Retinal pigment epithelial cell (primary cell): ENCODE data around the gene SLC4A5.

ENCODE experiments used
- DNase-seq: peaks from one replicate; pipeline ENCODE4 v3.0.0-alpha.2; 2010; ENCODE audit warnings: low read depth
- H3K4me3 ChIP-seq: 2 replicates; pipeline ENCODE4 v1.5.1; 2011; ENCODE audit warnings: mild to moderate bottlenecking, low read length, control low read depth, moderate library complexity
- CTCF ChIP-seq: conservative IDR thresholded peaks from 2 replicates; pipeline ENCODE4 v1.5.1; 2011; ENCODE audit warnings: low read depth, low read length, control low read depth, inconsistent platforms

The SLC4A5 gene

GRCh38 chr2:74252036-74252435, 91.2 kb downstream of the SLC4A5 start:
- no peak for TF ChIP-seq CTCF
- no peak overlapping the region for H3K4me3 ChIP-seq
- no peak for DNase-seq

GRCh38 chr2:74250189-74250631, 93.0 kb downstream of the SLC4A5 start:
- H3K4me3 ChIP-seq, result no peak overlapping the region
- no peak for DNase-seq
- peak; percentile 82 for TF ChIP-seq CTCF

- no peak for DNase-seq
- H3K4me3 ChIP-seq, result no peak overlapping the region
- no peak for TF ChIP-seq CTCF
These were observed 93.7 kb downstream of the SLC4A5 start for GRCh38 chr2:74249406-74250122.

GRCh38 chr2:74246496-74247195, 96.6 kb downstream of the SLC4A5 start:
- no peak for DNase-seq
- TF ChIP-seq CTCF, result no peak
- no peak overlapping the region for H3K4me3 ChIP-seq

GRCh38 chr2:74244286-74244685, 98.9 kb downstream of the SLC4A5 start:
- no peak for TF ChIP-seq CTCF
- no peak overlapping the region for H3K4me3 ChIP-seq
- DNase-seq, result no peak

- DNase-seq, result no peak
- no peak for TF ChIP-seq CTCF
- H3K4me3 ChIP-seq, result no peak overlapping the region
These were observed 100.7 kb downstream of the SLC4A5 start for GRCh38 chr2:74242354-74243071.
